ENCODE measurements around the gene TSC22D3.

DNA sequence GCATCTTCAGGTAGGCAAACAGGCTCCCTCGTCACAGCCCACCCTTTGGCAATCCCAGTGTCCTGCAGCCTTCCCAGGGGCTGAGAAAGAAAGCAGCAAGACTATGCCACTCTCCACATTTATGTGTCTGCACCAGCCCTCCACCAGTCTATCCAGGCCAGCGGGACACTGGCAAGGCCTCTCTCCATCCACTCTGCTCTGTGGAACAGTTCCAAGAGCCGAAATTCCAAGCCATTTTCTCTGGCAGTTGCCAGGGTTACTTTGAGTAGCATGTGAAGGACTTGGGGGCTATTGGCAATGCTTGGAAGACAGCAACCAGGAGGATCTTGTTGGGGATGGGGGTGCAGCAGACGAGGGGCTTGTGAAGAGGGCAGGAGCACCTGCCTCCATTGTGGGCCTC, 52.1 kb downstream of the TSC22D3 start:
- no peak for TF ChIP-seq CTCF (conservative IDR thresholded peaks at IDR 0.05; ENCODE audit: low read length)
- no peak for TF ChIP-seq EZH2phosphoT487 (IDR thresholded peaks at IDR 0.05; ENCODE audit: borderline replicate concordance, low read depth, low read length)
